Uterus (tissue), 2 donors: ENCODE data around the gene LCE4A.

Source experiments
- POLR2A ChIP-seq, 2 donors: fragments of 450-650 bp; IDR thresholded peaks; one replicate each; pipeline ENCODE4 v1.6.1; 2016; ENCODE audit warnings: antibody characterized with exemption in 2 of 2, mild to moderate bottlenecking in 1 of 2, moderate library complexity in 1 of 2
- TF ChIP-seq, protein P1 (sequence below), 4 experiments: fragments of 200-600 bp in 2 of 4; fragments of 450-650 bp in 2 of 4; sonication (generic) in 2 of 4; IDR thresholded peaks; one replicate each; pipeline ENCODE4 v1.5.1; 2016 to 2019; ENCODE audit warnings: antibody characterized with exemption in 4 of 4, mild to moderate bottlenecking in 2 of 4, moderate library complexity in 1 of 4

DNA sequence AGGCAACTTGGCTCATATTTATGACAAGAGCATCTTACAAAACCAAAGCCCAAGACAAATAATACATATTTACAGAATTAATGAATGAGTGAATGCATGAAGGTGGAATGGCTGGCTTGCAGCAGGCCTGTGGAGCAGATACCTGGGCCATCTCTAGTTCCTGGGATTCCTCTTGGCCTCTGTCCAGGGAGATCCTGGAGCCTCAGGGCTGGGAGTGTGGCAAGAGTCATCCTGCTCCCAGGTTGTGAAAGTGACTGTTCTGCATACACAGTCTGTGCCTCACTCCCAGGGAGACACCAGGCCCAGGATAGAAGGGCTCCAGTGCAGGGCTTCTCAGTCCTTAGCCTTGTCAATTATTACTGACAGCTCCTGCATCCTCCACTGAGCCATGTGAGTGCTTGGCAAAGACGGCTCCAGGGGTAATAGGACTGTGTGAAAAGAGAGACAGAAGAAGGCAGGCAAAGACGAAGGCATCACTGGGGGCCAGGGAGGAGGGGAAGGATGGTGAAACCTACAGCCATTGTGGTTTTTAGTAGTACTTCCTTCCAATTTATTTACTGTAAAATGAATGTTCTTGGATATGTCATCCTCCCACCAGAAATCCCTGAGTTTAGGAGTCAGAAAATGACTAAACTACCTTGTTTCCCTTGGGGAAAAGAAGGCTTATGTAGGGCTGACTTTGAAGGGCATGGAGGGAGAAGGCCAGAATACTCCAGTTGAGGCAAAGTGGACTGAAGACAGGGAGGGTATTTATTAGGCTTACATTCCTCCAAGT lies 35.6 kb downstream of the LCE4A start:
- TF ChIP-seq, protein P1, sequence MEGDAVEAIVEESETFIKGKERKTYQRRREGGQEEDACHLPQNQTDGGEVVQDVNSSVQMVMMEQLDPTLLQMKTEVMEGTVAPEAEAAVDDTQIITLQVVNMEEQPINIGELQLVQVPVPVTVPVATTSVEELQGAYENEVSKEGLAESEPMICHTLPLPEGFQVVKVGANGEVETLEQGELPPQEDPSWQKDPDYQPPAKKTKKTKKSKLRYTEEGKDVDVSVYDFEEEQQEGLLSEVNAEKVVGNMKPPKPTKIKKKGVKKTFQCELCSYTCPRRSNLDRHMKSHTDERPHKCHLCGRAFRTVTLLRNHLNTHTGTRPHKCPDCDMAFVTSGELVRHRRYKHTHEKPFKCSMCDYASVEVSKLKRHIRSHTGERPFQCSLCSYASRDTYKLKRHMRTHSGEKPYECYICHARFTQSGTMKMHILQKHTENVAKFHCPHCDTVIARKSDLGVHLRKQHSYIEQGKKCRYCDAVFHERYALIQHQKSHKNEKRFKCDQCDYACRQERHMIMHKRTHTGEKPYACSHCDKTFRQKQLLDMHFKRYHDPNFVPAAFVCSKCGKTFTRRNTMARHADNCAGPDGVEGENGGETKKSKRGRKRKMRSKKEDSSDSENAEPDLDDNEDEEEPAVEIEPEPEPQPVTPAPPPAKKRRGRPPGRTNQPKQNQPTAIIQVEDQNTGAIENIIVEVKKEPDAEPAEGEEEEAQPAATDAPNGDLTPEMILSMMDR (IDR thresholded peaks at IDR 0.05), result no peak
- no peak for TF ChIP-seq POLR2A (IDR thresholded peaks at IDR 0.05)
